Esophagus squamous epithelium (tissue), 5 donors: Measurements from ENCODE around the gene FBXO24. TPM values are rescaled to one million over a fixed set of nuclear protein-coding genes. Genes with fewer than 3 reads are reported as not detected.

Source experiments
- DNase-seq: peaks from one replicate; lab custom pipeline; 2025; lab: John Stamatoyannopoulos, UW
- H3K27ac ChIP-seq, 4 donors: fragments of 200-600 bp; sonication (generic); one replicate each; pipeline ENCODE4 v1.5.1; 2016 to 2019; ENCODE audit warnings: mild to moderate bottlenecking in 1 of 4
- H3K27me3 ChIP-seq, 4 donors: fragments of 200-600 bp; sonication (generic); 1 replicate in 3 of 4; 2 replicates in 1 of 4; pipeline versions ENCODE4 v1.5.1 to v1.6.0; 2017 to 2021; ENCODE audit warnings: antibody characterized with exemption in 1 of 4
- H3K36me3 ChIP-seq, 3 donors: fragments of 200-600 bp; sonication (generic); one replicate each; pipeline ENCODE4 v1.5.1; 2016 to 2019
- H3K4me1 ChIP-seq, 3 donors: fragments of 200-600 bp; sonication (generic); one replicate each; pipeline ENCODE4 v1.5.1; 2017 to 2019
- H3K4me3 ChIP-seq, 4 donors: fragments of 200-600 bp; sonication (generic); 1 replicate in 3 of 4; 2 replicates in 1 of 4; pipeline ENCODE4 v1.5.1; 2016 to 2019; ENCODE audit warnings: mild to moderate bottlenecking in 2 of 4, moderate library complexity in 1 of 4
- H3K9me3 ChIP-seq, 3 donors: fragments of 200-600 bp; sonication (generic); one replicate each; pipeline ENCODE4 v1.5.1; 2016 to 2019
- POLR2A ChIP-seq, 4 donors: fragments of 450-650 bp; IDR thresholded peaks; one replicate each; pipeline ENCODE4 v1.6.1; 2017; ENCODE audit warnings: antibody characterized with exemption in 4 of 4, mild to moderate bottlenecking in 4 of 4, moderate library complexity in 3 of 4
- WGBS, 2 donors: methylation state at CpG; one replicate each; pipeline ENCODE4 v1.1.5; 2018; 5-methylcytosine and 5-hydroxymethylcytosine counted together
- intact Hi-C: fragments of 100-400 bp; cut with DNase I; formaldehyde crosslinking; loops from one replicate; pipeline ENCODE4 v1.15.0; 2022
- total RNA-seq, 4 donors: library from RNA; depleted of rRNA; stranded (reverse); fragments of >200 nt; gene quantifications; one replicate each; pipeline ENCODE4 v1.1.0, GENCODE V29; 2016
- TF ChIP-seq, protein P1 (sequence below), 6 experiments: fragments of 450-650 bp in 4 of 6; fragments of 200-600 bp in 2 of 6; sonication (generic) in 2 of 6; IDR thresholded peaks; one replicate each; pipeline ENCODE4 v1.5.1; 2016 to 2019; ENCODE audit warnings: antibody characterized with exemption in 6 of 6, mild to moderate bottlenecking in 4 of 6, moderate library complexity in 4 of 6
- donor health status: DM: yes; HTN: yes; CAD: no.

The FBXO24 gene
- total RNA-seq, 4 donors from 2014 or later, result 0.19 to 1.6 (median 0.29) TPM; not detected in 1

DNA sequence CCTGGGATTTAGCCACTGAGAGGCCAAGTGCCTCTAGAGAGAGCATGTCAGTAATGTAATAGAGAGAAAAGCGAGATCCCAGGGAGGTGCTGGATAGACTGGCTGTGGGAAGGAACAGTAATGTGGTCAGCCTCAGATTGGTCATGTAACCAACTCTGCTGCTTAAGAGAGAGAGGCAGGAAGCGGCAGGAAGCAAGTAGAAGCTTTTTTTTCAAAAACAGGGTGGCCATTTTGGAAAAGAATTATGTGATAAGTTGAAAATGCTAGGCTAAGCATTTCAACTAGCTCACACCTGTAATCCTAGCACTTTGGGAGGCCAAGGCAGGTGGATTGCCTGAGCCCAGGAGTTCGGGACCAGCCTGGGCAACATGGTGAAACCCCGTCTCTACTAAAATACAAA lies 12.3 kb downstream of the FBXO24 start:
- no peak for DNase-seq
- Histone ChIP-seq H3K4me1 (peaks cover 0 to 24% (median 14%) of the 10 kb centered on the region in 3 donors), H3K4me3 (no peak overlapping the region), H3K27ac (no peak overlapping the region), H3K27me3 (no peaks in the 10 kb centered on the region), H3K36me3 (no peaks in the 10 kb centered on the region), H3K9me3 (no peaks in the 10 kb centered on the region)
- TF ChIP-seq, protein P1, sequence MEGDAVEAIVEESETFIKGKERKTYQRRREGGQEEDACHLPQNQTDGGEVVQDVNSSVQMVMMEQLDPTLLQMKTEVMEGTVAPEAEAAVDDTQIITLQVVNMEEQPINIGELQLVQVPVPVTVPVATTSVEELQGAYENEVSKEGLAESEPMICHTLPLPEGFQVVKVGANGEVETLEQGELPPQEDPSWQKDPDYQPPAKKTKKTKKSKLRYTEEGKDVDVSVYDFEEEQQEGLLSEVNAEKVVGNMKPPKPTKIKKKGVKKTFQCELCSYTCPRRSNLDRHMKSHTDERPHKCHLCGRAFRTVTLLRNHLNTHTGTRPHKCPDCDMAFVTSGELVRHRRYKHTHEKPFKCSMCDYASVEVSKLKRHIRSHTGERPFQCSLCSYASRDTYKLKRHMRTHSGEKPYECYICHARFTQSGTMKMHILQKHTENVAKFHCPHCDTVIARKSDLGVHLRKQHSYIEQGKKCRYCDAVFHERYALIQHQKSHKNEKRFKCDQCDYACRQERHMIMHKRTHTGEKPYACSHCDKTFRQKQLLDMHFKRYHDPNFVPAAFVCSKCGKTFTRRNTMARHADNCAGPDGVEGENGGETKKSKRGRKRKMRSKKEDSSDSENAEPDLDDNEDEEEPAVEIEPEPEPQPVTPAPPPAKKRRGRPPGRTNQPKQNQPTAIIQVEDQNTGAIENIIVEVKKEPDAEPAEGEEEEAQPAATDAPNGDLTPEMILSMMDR (IDR thresholded peaks at IDR 0.05), result no peak
- TF ChIP-seq POLR2A (IDR thresholded peaks at IDR 0.05), result no peak
- WGBS, 2 donors, result 85 to 90% methylated on average over 4 of the region's 4 CpGs
- intact Hi-C loops, result no loop called here

DNA sequence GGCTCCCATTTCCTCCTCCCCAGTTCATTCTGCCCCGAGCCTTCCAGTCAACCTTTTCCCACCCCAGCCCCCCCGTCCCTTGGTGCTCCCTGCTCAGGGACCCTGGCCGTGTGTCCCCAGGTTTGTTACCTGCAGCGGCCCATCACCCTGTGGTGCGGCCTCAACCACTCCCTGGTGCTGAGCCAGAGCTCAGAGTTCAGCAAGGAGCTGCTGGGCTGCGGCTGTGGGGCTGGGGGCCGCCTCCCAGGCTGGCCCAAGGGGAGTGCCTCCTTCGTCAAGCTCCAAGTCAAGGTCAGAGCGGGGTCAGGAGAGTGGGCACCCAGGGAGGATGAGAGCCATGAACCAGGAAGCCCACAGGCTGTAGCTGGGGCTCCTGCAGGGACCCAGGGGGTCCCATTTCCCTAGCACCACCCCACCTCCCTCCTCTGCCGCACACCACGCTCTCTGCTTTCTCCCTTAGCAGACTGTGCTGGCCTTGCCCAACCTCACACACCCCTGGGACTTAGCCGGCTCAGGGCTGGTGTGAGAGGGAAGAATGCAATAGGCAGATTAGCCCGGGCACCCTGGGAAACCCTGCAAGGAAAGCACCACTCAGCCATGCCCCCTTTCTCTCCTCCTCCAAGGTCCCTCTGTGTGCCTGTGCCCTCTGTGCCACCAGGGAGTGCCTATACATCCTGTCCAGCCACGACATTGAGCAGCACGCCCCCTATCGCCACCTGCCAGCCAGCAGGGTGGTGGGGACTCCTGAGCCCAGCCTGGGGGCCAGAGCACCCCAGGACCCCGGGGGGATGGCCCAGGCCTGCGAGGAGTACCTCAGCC lies 14.0 kb downstream of the FBXO24 start:
- 60 to 75% methylated on average over 5 of the region's 18 CpGs for WGBS, 2 donors
- DNase-seq, result no peak
- Histone ChIP-seq H3K4me1 (peaks cover 15 to 41% (median 23%) of the 10 kb centered on the region in 3 donors), H3K27me3 (no peaks in the 10 kb centered on the region), H3K36me3 (no peaks in the 10 kb centered on the region), H3K27ac (no peak overlapping the region), H3K9me3 (no peaks in the 10 kb centered on the region), H3K4me3 (no peak overlapping the region)
- TF ChIP-seq, protein P1 (IDR thresholded peaks at IDR 0.05), result no peak
- TF ChIP-seq POLR2A (IDR thresholded peaks at IDR 0.05), result no peak
- intact Hi-C loops, result no loop called here

DNA sequence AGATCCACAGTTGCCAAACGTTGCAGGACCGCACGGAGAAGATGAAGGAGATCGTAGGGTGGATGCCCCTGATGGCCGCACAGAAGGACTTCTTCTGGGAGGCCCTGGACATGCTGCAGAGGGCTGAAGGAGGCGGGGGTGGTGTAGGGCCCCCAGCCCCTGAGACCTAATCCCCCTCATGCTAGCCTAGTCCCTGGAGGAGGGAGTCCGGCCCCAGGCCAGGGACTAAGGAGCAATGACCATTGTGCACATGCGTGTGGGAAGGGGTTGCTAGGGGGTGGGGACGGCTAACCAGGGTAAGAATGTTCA lies 14.6 kb downstream of the FBXO24 start:
- no peak for DNase-seq
- H3K27ac ChIP-seq, result no peak overlapping the region
- 68 to 81% methylated on average over 3 to 6 of the region's 9 CpGs for WGBS, 2 donors
- H3K9me3 ChIP-seq, result no peaks in the 10 kb centered on the region
- intact Hi-C loops, result no loop called here
- no peaks in the 10 kb centered on the region for H3K36me3 ChIP-seq
- no peak overlapping the region for H3K4me3 ChIP-seq
- TF ChIP-seq, protein P1 (IDR thresholded peaks at IDR 0.05), result no peak
- no peak for TF ChIP-seq POLR2A (IDR thresholded peaks at IDR 0.05)
- H3K4me1 ChIP-seq, result peaks cover 19 to 47% (median 28%) of the 10 kb centered on the region in 3 donors
- no peaks in the 10 kb centered on the region for H3K27me3 ChIP-seq

DNA sequence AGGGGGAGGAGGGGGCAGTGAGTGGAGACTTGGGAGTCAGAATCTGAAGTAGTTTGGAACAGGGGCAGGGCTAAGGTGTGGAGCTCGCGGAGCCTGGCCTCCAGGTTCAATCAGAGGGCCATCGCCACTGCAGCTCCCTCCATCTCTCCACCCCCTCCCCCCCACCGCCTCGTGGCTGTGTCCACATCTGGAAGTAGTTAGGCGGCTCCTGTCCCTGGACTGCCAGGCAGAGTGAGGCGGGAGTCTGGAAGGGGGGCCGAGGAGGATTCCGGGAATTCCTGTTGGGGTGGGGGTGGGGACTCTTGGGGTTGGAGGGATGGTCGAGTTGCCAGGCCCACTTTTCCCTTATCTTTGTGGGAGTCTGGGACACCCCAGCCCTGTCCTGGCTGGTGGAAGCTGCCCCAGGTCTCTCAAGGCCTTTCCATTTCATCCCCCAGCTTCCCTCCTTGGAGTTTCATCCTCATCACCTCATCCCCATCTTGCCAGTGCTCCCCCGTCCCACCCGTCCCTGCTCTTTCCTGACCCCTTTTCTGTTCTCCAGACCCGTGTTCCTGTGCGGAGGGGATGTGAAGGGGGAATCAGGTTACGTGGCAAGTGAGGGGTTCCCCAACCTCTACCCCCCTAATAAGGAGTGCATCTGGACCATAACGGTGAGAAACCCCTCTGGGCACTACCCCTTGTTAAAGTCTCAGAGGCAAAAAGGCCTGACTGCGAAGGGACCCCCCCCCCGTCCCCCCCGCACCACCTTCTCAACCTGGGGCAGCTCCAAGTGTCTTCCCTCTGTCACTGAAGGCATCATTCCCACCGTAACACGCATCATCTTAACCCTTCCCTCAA lies 17.0 kb downstream of the FBXO24 start:
- Histone ChIP-seq H3K4me1 (peaks cover 19 to 51% (median 28%) of the 10 kb centered on the region in 3 donors), H3K36me3 (no peaks in the 10 kb centered on the region), H3K4me3 (peak overlapping the region in 3 of 4 donors; percentile 65 to 93 (median 71)), H3K27ac (peak overlapping the region; percentile 73 to 92 (median 88)), H3K9me3 (no peaks in the 10 kb centered on the region), H3K27me3 (no peaks in the 10 kb centered on the region)
- intact Hi-C loops, result no loop called here
- 36 to 62% methylated on average over 9 to 11 of the region's 21 CpGs for WGBS, 2 donors
- TF ChIP-seq POLR2A (IDR thresholded peaks at IDR 0.05), result no peak
- TF ChIP-seq, protein P1 (IDR thresholded peaks at IDR 0.05), result no peak
- no peak for DNase-seq

DNA sequence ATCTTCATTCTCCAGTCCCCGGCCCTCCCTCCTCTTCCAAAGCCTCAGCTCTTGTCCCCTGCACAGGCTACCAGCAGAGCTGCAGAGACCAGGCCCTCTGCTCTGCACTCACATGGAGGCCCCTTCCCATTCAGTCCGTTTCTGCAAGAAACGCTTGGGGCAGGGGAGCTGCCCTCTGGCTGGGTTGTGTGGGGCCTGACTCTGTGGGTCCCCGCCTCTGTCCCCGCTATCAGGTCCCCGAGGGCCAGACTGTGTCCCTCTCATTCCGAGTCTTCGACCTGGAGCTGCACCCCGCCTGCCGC lies 17.5 kb downstream of the FBXO24 start:
- no peak for TF ChIP-seq POLR2A (IDR thresholded peaks at IDR 0.05)
- TF ChIP-seq, protein P1 (IDR thresholded peaks at IDR 0.05), result no peak
- Histone ChIP-seq H3K9me3 (no peaks in the 10 kb centered on the region), H3K4me3 (peak overlapping the region; percentile 48 to 93 (median 68)), H3K27me3 (no peaks in the 10 kb centered on the region), H3K4me1 (peaks cover 19 to 51% (median 28%) of the 10 kb centered on the region in 3 donors), H3K27ac (peak overlapping the region; percentile 73 to 92 (median 88)), H3K36me3 (no peaks in the 10 kb centered on the region)
- intact Hi-C loops, result no loop called here
- 21 to 24% methylated on average over 2 to 4 of the region's 10 CpGs for WGBS, 2 donors
- DNase-seq, result no peak
